BE2C (cell line): ENCODE data around the gene TMEM200C.

Experiments used
- DNase-seq: peaks from one replicate; pipeline ENCODE4 v3.0.0-alpha.2; 2020
- H3K27me3 ChIP-seq: fragments of 250-450 bp; sonication (Bioruptor Pico); 2 replicates; pipeline ENCODE4 v1.5.1; 2020; ENCODE audit warnings: mild to moderate bottlenecking
- H3K36me3 ChIP-seq: fragments of 250-450 bp; sonication (Bioruptor Pico); 2 replicates; pipeline ENCODE4 v1.5.1; 2020; ENCODE audit warnings: mild to moderate bottlenecking
- H3K4me1 ChIP-seq: fragments of 250-450 bp; sonication (Bioruptor Pico); 2 replicates; pipeline ENCODE4 v1.5.1; 2020
- H3K4me3 ChIP-seq: 2 replicates; pipeline ENCODE4 v1.5.1; 2011; ENCODE audit warnings: low read depth, low read length
- H3K9me3 ChIP-seq: fragments of 250-450 bp; sonication (Bioruptor Pico); 2 replicates; pipeline ENCODE4 v1.5.1; 2020
- TF ChIP-seq, protein P1 (sequence below): IDR thresholded peaks from 2 replicates; pipeline ENCODE4 v1.5.1; 2012; ENCODE audit warnings: mild to moderate bottlenecking, low read depth, low read length

TMEM200C gene

DNA sequence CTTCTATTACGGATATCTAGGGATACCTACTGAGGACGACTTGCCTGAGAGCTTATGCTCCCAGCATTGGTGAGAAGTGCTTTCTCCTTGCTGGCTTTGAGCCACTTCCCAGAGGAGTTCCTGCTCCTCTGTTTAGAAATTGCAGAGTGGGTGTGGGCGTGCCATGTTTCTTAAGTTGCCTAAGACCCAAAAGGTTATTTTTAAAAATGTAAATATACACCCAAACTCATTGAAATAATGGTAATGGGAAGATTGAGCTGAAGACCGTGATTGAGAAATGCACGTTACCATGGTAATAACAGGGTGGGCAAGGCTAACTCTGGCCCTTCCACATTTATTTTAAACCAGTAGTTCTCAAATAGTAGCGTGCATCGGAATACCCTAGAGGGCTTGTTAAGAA is 17.2 kb upstream of the TMEM200C start:
- DNase-seq = no peak
- Histone ChIP-seq H3K36me3 (no peaks in the 10 kb centered on the region), H3K4me3 (no peak overlapping the region), H3K4me1 (no peaks in the 10 kb centered on the region), H3K27me3 (no peaks in the 10 kb centered on the region), H3K9me3 (no peaks in the 10 kb centered on the region)
- TF ChIP-seq, protein P1, sequence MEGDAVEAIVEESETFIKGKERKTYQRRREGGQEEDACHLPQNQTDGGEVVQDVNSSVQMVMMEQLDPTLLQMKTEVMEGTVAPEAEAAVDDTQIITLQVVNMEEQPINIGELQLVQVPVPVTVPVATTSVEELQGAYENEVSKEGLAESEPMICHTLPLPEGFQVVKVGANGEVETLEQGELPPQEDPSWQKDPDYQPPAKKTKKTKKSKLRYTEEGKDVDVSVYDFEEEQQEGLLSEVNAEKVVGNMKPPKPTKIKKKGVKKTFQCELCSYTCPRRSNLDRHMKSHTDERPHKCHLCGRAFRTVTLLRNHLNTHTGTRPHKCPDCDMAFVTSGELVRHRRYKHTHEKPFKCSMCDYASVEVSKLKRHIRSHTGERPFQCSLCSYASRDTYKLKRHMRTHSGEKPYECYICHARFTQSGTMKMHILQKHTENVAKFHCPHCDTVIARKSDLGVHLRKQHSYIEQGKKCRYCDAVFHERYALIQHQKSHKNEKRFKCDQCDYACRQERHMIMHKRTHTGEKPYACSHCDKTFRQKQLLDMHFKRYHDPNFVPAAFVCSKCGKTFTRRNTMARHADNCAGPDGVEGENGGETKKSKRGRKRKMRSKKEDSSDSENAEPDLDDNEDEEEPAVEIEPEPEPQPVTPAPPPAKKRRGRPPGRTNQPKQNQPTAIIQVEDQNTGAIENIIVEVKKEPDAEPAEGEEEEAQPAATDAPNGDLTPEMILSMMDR = no peak

GRCh38 chr18:5909125-5909524 is 13.8 kb upstream of the TMEM200C start:
- Histone ChIP-seq H3K27me3 (no peaks in the 10 kb centered on the region), H3K4me1 (no peaks in the 10 kb centered on the region), H3K36me3 (no peaks in the 10 kb centered on the region), H3K4me3 (no peak overlapping the region), H3K9me3 (no peaks in the 10 kb centered on the region)
- TF ChIP-seq, protein P1 = no peak
- no peak for DNase-seq

DNA sequence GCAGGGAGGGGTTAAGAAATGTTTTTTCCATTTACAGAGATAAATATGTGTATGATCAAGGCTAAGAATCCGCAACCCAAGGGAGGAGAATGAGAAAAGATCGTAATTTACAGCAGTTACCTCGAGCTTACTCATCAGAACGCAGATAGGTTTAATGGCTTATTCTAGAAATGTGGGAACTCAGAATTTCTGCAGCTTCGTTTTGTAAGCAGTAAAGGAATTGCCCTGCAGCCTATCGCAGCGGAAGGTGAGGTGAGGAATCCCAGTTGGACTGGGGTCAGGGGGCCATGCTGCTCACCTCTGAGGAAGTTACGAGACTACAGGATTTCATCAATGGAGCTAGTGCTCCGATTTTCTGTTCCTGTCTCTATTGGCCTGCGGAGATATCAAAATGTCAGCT is 8.1 kb upstream of the TMEM200C start:
- TF ChIP-seq, protein P1 = no peak

DNA sequence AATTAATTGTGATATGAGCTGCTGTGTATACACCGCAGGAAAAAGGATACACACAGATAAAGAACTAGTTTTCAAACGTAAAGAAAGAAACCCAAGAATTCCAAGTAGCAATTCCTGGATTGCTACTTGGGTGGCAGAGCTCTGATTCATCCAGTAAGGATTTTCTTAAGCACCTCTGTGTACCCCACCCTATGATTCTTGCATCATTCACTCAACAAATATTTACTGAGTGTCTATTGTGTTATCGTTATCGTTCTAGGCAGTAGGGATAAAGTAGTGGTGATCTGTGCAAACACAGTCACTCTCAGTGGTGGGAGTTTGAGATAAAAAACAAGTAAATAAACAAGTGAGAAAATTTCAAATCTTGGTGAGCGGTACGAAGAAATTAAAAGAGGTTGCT is 4.9 kb upstream of the TMEM200C start:
- no peak for DNase-seq
- Histone ChIP-seq H3K4me3 (no peak overlapping the region), H3K27me3 (peaks cover 9% of the 10 kb centered on the region), H3K36me3 (no peaks in the 10 kb centered on the region), H3K4me1 (no peaks in the 10 kb centered on the region), H3K9me3 (no peaks in the 10 kb centered on the region)
- TF ChIP-seq, protein P1 = no peak

More for the DNA sequence above, 8.1 kb upstream of the TMEM200C start:
- no peak for DNase-seq
- H3K27me3 ChIP-seq = no peaks in the 10 kb centered on the region
- H3K4me1 ChIP-seq = no peaks in the 10 kb centered on the region
- H3K4me3 ChIP-seq = no peak overlapping the region
- H3K9me3 ChIP-seq = no peaks in the 10 kb centered on the region
- no peaks in the 10 kb centered on the region for H3K36me3 ChIP-seq

DNA sequence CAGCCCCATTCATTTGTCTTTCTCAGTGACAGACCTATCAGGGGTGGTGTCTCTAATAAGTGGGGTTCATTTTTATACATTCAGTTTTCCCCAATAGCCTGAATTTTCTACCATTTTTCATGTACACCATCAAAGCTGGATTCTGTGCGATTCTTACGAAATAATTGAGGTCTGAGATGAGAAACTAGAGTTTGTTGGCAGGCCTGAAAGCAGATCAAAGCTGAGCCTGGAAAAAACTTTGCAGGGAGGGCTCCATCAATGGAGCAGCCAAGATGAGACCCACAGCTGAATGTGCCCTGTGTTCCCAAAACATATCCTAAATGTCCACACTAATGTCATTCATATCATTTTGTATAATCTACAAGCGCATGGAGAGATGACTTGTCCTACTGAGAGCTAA is 4.5 kb upstream of the TMEM200C start:
- Histone ChIP-seq H3K4me3 (no peak overlapping the region), H3K27me3 (peaks cover 12% of the 10 kb centered on the region), H3K4me1 (no peaks in the 10 kb centered on the region), H3K36me3 (no peaks in the 10 kb centered on the region), H3K9me3 (no peaks in the 10 kb centered on the region)
- no peak for DNase-seq
- TF ChIP-seq, protein P1 = no peak

- H3K4me1 ChIP-seq = no peaks in the 10 kb centered on the region
- H3K36me3 ChIP-seq = no peaks in the 10 kb centered on the region
- H3K9me3 ChIP-seq = no peaks in the 10 kb centered on the region
- DNase-seq = no peak
- no peak overlapping the region for H3K4me3 ChIP-seq
- H3K27me3 ChIP-seq = peaks cover 28% of the 10 kb centered on the region
- TF ChIP-seq, protein P1 = no peak
Observed at GRCh38 chr18:5895876-5896740, 786 bp upstream of the TMEM200C start.
